ENCODE data around the gene CAPZA1.

The CAPZA1 gene

GRCh38 chr1:112686835-112687234, 67.2 kb downstream of the CAPZA1 start:
- Histone ChIP-seq H3K9ac (ENCODE audit: low read depth, low read length) (no peak overlapping the region), H3K9me3 (ENCODE audit: insufficient read depth, low read depth, low read length) (no peaks in the 10 kb centered on the region), H3K27me3 (ENCODE audit: insufficient read depth, low read length) (no peaks in the 10 kb centered on the region), H3K27ac (ENCODE audit: low read length) (no peak overlapping the region), H3K36me3 (ENCODE audit: insufficient read depth, low read depth, low read length) (peaks cover 21% of the 10 kb centered on the region), H3K4me1 (ENCODE audit: insufficient read depth, low read length) (peaks cover 5% of the 10 kb centered on the region; the same call in 1 of the 2 replicates), H3K4me3 (ENCODE audit: low read length) (no peak overlapping the region)

- H3K9ac ChIP-seq (ENCODE audit: low read depth, low read length), result no peak overlapping the region
- no peak overlapping the region for H3K27ac ChIP-seq (ENCODE audit: low read length)
- no peaks in the 10 kb centered on the region for H3K9me3 ChIP-seq (ENCODE audit: insufficient read depth, low read depth, low read length)
- peaks cover 5% of the 10 kb centered on the region; the same call in 1 of the 2 replicates for H3K4me1 ChIP-seq (ENCODE audit: insufficient read depth, low read length)
- peaks cover 26% of the 10 kb centered on the region for H3K36me3 ChIP-seq (ENCODE audit: insufficient read depth, low read depth, low read length)
- H3K27me3 ChIP-seq (ENCODE audit: insufficient read depth, low read length), result no peaks in the 10 kb centered on the region
- no peak overlapping the region for H3K4me3 ChIP-seq (ENCODE audit: low read length)
Measured at GRCh38 chr1:112687361-112687760, 67.7 kb downstream of the CAPZA1 start.

DNA sequence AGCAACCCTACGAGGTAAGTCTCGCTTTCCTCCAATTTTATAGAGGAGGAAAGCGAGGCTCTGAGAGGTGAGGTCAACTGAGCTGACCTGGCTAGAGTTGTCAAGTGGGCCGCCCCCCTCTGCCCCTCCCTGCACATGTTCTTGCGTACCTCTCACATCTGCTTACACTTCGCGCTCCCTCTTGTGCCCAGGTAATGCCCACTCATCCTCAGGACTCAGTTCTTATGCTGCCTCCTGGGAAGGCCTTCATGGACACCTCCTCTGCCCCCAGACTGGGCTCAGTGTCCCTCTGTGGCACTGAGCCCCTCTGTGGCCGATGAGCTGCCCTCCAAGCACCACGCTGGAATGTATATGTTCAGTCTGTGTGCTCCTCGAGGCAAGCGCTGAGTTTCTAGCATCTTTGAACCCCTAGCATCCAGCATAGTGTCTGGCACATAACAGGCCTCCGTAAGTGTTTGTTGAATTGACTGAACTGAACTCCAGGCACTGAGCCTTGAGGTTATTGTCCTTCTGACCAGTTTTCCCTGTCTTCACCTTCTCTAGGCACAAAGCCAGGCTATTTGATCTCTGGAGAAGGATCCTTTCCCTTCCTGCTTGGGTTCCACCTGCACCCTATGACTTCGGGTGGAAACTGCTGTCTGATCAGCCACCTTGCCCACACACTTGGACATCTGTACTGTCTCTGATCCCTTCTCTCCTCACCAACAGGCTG, 68.3 kb downstream of the CAPZA1 start:
- no peaks in the 10 kb centered on the region for H3K27me3 ChIP-seq (ENCODE audit: insufficient read depth, low read length)
- H3K9me3 ChIP-seq (ENCODE audit: insufficient read depth, low read depth, low read length), result no peaks in the 10 kb centered on the region
- H3K36me3 ChIP-seq (ENCODE audit: insufficient read depth, low read depth, low read length), result peaks cover 32% of the 10 kb centered on the region
- H3K4me1 ChIP-seq (ENCODE audit: insufficient read depth, low read length), result peaks cover 5% of the 10 kb centered on the region; the same call in 1 of the 2 replicates
- H3K4me3 ChIP-seq (ENCODE audit: low read length), result no peak overlapping the region
- H3K27ac ChIP-seq (ENCODE audit: low read length), result no peak overlapping the region
- H3K9ac ChIP-seq (ENCODE audit: low read depth, low read length), result no peak overlapping the region

DNA sequence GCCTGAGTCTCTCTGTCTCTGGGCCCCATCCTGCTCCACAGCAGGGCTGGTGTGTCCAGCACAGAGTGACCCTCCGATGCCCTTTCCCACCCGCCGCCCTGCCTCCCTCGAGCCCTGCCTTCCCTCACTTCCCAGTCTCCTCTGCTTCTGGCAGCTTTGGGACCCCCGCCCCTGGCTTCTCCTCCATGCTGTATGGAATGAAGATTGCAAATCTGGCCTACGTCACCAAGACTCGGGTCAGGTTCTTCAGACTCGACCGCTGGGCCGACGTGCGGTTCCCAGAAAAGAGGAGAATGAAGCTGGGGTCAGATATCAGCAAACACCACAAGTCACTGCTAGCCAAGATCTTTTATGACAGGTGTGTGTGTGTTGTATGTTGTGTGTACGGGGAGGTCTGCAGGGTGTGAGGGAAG, 69.2 kb downstream of the CAPZA1 start:
- H3K27ac ChIP-seq (ENCODE audit: low read length), result no peak overlapping the region
- no peak overlapping the region for H3K4me3 ChIP-seq (ENCODE audit: low read length)
- H3K4me1 ChIP-seq (ENCODE audit: insufficient read depth, low read length), result peaks cover 5% of the 10 kb centered on the region; the same call in 1 of the 2 replicates
- H3K9me3 ChIP-seq (ENCODE audit: insufficient read depth, low read depth, low read length), result no peaks in the 10 kb centered on the region
- no peaks in the 10 kb centered on the region for H3K27me3 ChIP-seq (ENCODE audit: insufficient read depth, low read length)
- H3K36me3 ChIP-seq (ENCODE audit: insufficient read depth, low read depth, low read length), result peaks cover 38% of the 10 kb centered on the region
- no peak overlapping the region for H3K9ac ChIP-seq (ENCODE audit: low read depth, low read length)

DNA sequence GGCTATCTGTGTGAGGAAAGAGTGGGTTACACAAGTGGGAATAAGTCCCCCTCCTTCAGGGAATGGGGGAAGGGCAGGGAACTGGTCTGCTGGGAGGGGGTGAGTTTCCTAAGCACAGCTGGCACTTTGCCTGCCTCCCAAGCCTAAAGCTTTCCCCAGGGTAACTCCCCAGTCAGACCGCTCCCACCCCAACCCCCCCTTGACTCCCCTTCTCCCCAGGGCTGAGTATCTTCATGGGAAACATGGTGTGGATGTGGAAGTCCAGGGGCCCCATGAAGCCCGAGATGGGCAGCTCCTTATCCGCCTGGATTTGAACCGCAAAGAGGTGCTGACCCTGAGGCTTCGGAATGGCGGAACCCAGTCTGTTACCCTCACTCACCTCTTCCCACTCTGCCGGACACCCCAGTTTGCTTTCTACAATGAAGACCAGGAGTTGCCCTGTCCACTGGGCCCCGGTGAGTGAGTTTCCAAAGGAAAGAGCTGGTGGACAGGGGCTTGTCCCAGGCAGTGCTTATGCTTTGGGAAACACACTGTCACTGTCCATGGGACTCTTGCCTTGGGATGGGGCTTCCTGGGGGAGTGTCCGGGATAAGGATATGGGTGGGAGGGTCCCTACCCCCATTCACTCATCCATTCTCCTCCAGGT, 69.7 kb downstream of the CAPZA1 start:
- no peak overlapping the region for H3K4me3 ChIP-seq (ENCODE audit: low read length)
- no peaks in the 10 kb centered on the region for H3K27me3 ChIP-seq (ENCODE audit: insufficient read depth, low read length)
- peaks cover 5% of the 10 kb centered on the region; the same call in 1 of the 2 replicates for H3K4me1 ChIP-seq (ENCODE audit: insufficient read depth, low read length)
- H3K9me3 ChIP-seq (ENCODE audit: insufficient read depth, low read depth, low read length), result no peaks in the 10 kb centered on the region
- no peak overlapping the region; the same call in 1 of the 2 replicates for H3K9ac ChIP-seq (ENCODE audit: low read depth, low read length)
- H3K36me3 ChIP-seq (ENCODE audit: insufficient read depth, low read depth, low read length), result peaks cover 43% of the 10 kb centered on the region
- H3K27ac ChIP-seq (ENCODE audit: low read length), result no peak overlapping the region

GRCh38 chr1:112689842-112690237, 70.2 kb downstream of the CAPZA1 start:
- peaks cover 5% of the 10 kb centered on the region; the same call in 1 of the 2 replicates for H3K4me1 ChIP-seq (ENCODE audit: insufficient read depth, low read length)
- no peaks in the 10 kb centered on the region for H3K9me3 ChIP-seq (ENCODE audit: insufficient read depth, low read depth, low read length)
- no peak overlapping the region for H3K27ac ChIP-seq (ENCODE audit: low read length)
- no peaks in the 10 kb centered on the region for H3K27me3 ChIP-seq (ENCODE audit: insufficient read depth, low read length)
- no peak overlapping the region for H3K4me3 ChIP-seq (ENCODE audit: low read length)
- peaks cover 48% of the 10 kb centered on the region for H3K36me3 ChIP-seq (ENCODE audit: insufficient read depth, low read depth, low read length)
- no peak overlapping the region for H3K9ac ChIP-seq (ENCODE audit: low read depth, low read length)

DNA sequence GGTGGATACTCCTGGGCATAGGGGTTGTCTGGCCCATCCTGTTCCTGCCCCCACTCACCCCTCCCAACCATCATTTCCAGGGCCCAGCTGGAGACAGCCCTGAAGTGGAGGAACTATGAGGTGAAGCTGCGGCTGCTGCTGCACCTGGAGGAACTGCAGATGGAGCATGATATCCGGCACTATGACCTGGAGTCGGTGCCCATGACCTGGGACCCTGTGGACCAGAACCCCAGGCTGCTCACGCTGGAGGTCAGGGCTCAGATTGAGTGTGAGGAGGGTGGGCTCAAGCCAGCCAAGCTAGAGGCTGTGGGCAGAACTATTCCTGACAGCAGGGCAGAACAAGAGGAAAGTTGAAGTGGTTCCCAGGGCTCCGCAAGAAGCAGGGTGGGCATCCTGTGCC, 73.0 kb downstream of the CAPZA1 start:
- H3K4me3 ChIP-seq (ENCODE audit: low read length), result no peak overlapping the region
- no peak overlapping the region for H3K27ac ChIP-seq (ENCODE audit: low read length)
- H3K27me3 ChIP-seq (ENCODE audit: insufficient read depth, low read length), result no peaks in the 10 kb centered on the region
- no peaks in the 10 kb centered on the region for H3K9me3 ChIP-seq (ENCODE audit: insufficient read depth, low read depth, low read length)
- H3K4me1 ChIP-seq (ENCODE audit: insufficient read depth, low read length), result no peaks in the 10 kb centered on the region
- peaks cover 72% of the 10 kb centered on the region for H3K36me3 ChIP-seq (ENCODE audit: insufficient read depth, low read depth, low read length)
- H3K9ac ChIP-seq (ENCODE audit: low read depth, low read length), result no peak overlapping the region

GRCh38 chr1:112693821-112694220, 74.2 kb downstream of the CAPZA1 start:
- H3K36me3 ChIP-seq (ENCODE audit: insufficient read depth, low read depth, low read length), result peaks cover 84% of the 10 kb centered on the region
- H3K27me3 ChIP-seq (ENCODE audit: insufficient read depth, low read length), result peaks cover under 1% of the 10 kb centered on the region; the same call in 1 of the 2 replicates
- H3K4me3 ChIP-seq (ENCODE audit: low read length), result no peak overlapping the region
- H3K9me3 ChIP-seq (ENCODE audit: insufficient read depth, low read depth, low read length), result no peaks in the 10 kb centered on the region
- H3K4me1 ChIP-seq (ENCODE audit: insufficient read depth, low read length), result peaks cover 6% of the 10 kb centered on the region; the same call in 1 of the 2 replicates
- no peak overlapping the region for H3K9ac ChIP-seq (ENCODE audit: low read depth, low read length)
- H3K27ac ChIP-seq (ENCODE audit: low read length), result no peak overlapping the region

DNA sequence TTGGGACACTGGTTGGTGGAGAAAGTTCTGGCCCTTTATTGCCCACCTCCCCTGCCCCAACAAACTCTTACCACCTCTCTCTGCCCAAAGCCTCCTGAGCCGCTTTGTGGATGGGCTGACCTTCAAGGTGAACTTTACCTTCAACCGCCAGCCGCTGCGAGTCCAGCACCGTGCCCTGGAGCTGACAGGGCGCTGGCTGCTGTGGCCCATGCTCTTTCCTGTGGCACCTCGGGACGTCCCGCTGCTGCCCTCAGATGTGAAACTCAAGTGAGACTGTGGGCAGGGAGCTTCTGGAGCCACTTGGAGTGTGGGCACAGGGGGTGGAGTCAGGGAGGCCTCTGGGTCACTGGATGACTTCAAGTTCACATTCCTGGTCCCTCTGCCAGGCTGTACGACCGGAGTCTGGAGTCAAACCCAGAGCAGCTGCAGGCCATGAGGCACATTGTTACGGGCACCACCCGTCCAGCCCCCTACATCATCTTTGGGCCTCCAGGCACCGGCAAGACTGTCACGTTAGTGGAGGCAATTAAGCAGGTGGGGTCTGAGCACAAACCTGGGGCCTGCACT, 74.8 kb downstream of the CAPZA1 start:
- Histone ChIP-seq H3K4me3 (ENCODE audit: low read length) (no peak overlapping the region), H3K36me3 (ENCODE audit: insufficient read depth, low read depth, low read length) (peaks cover 86% of the 10 kb centered on the region), H3K9ac (ENCODE audit: low read depth, low read length) (no peak overlapping the region), H3K9me3 (ENCODE audit: insufficient read depth, low read depth, low read length) (no peaks in the 10 kb centered on the region), H3K27ac (ENCODE audit: low read length) (no peak overlapping the region), H3K4me1 (ENCODE audit: insufficient read depth, low read length) (peaks cover 12% of the 10 kb centered on the region), H3K27me3 (ENCODE audit: insufficient read depth, low read length) (peaks cover 7% of the 10 kb centered on the region)

GRCh38 chr1:112695276-112695675, 75.6 kb downstream of the CAPZA1 start:
- H3K36me3 ChIP-seq (ENCODE audit: insufficient read depth, low read depth, low read length), result peaks cover 87% of the 10 kb centered on the region
- peaks cover 21% of the 10 kb centered on the region for H3K4me1 ChIP-seq (ENCODE audit: insufficient read depth, low read length)
- peaks cover 15% of the 10 kb centered on the region for H3K27me3 ChIP-seq (ENCODE audit: insufficient read depth, low read length)
- no peak overlapping the region for H3K4me3 ChIP-seq (ENCODE audit: low read length)
- no peaks in the 10 kb centered on the region for H3K9me3 ChIP-seq (ENCODE audit: insufficient read depth, low read depth, low read length)
- H3K27ac ChIP-seq (ENCODE audit: low read length), result no peak overlapping the region
- no peak overlapping the region for H3K9ac ChIP-seq (ENCODE audit: low read depth, low read length)

GRCh38 chr1:112696578-112697314, 77.1 kb downstream of the CAPZA1 start:
- peaks cover 27% of the 10 kb centered on the region for H3K4me1 ChIP-seq (ENCODE audit: insufficient read depth, low read length)
- H3K9ac ChIP-seq (ENCODE audit: low read depth, low read length), result no peak overlapping the region
- H3K9me3 ChIP-seq (ENCODE audit: insufficient read depth, low read depth, low read length), result no peaks in the 10 kb centered on the region

More at GRCh38 chr1:112696578-112697314, 77.1 kb downstream of the CAPZA1 start:
- H3K27ac ChIP-seq (ENCODE audit: low read length), result no peak overlapping the region
- no peak overlapping the region for H3K4me3 ChIP-seq (ENCODE audit: low read length)
- H3K27me3 ChIP-seq (ENCODE audit: insufficient read depth, low read length), result peaks cover 18% of the 10 kb centered on the region
- peaks cover 83% of the 10 kb centered on the region for H3K36me3 ChIP-seq (ENCODE audit: insufficient read depth, low read depth, low read length)
